ENCODE measurements around the gene RAB34.
A peak's percentile ranks its signal among the peaks of the same experiment; 100 is the strongest.

RAB34 gene, protein sequence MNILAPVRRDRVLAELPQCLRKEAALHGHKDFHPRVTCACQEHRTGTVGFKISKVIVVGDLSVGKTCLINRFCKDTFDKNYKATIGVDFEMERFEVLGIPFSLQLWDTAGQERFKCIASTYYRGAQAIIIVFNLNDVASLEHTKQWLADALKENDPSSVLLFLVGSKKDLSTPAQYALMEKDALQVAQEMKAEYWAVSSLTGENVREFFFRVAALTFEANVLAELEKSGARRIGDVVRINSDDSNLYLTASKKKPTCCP

GRCh38 chr17:28717578-28718332 is at the start of gene RAB34:
TSS of gene RAB34 (minus strand) at chr17:28717868. CDS start at chr17:28717266, 602 bp downstream.
- DNase-seq = peak in 35 of 56 donors; percentile 12 to 70 (median 41)

DNA sequence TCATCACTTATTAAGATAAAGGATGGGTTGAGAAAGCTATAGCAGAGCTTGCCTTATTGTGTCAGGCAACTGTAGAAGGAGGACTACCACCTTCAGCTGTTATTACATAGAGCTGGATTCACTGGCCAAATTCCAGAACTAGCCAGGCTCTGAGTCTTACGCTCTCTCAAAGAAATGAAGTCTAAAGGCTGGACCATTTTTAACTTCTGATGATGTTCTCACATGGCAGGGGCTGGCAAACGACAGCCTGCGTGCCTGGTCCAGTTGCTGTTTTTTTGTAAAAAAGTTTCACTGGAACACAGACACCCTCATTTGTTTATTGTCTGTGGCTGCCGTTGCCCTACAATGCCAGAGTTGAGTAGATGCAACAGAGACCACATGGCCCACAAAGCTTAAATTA is 47.4 kb upstream of the RAB34 start:
- DNase-seq = peak in 3 of 56 donors; percentile 6 to 21 (median 14)

- DNase-seq = peak in 39 of 56 donors; percentile 15 to 88 (median 36)
Measured at GRCh38 chr17:28763804-28764266, 46.2 kb upstream of the RAB34 start.

- peak in 1 of 56 donors; percentile 65 for DNase-seq
Measured at GRCh38 chr17:28763137-28763799, 45.6 kb upstream of the RAB34 start.

GRCh38 chr17:28760601-28761562 is 43.2 kb upstream of the RAB34 start:
- peak in 27 of 56 donors; percentile 7 to 68 (median 34) for DNase-seq

DNA sequence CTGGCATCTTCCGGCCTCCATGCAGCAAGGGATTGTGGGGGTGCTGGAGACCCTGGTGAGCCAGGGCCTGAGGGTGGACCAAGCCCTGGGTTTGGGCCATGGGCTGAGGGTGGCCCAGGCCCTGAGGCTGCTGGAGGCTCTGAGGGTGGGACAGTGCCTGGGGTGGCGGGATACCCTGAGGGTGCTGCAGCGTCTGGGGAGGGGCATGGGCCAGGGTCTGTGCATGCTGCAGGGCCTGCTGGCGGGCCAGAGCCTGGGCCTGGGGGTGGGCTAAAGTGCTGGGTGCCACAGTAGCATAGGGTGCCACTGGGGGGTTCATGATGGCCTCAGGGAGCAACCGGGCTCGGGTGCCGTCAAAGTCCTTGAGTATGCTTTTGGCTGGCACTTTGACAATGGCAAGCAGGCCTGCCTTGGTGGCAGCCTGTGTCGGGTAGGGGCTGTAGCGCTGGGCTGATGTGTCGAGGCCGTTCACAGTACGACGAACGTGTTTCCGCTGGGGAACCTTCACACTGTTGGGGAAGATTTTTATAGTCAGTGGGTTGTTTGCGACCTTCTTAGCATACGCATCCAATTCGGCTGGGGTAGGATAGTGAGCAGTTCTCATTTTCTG is 41.7 kb upstream of the RAB34 start:
- DNase-seq = no peak

DNA sequence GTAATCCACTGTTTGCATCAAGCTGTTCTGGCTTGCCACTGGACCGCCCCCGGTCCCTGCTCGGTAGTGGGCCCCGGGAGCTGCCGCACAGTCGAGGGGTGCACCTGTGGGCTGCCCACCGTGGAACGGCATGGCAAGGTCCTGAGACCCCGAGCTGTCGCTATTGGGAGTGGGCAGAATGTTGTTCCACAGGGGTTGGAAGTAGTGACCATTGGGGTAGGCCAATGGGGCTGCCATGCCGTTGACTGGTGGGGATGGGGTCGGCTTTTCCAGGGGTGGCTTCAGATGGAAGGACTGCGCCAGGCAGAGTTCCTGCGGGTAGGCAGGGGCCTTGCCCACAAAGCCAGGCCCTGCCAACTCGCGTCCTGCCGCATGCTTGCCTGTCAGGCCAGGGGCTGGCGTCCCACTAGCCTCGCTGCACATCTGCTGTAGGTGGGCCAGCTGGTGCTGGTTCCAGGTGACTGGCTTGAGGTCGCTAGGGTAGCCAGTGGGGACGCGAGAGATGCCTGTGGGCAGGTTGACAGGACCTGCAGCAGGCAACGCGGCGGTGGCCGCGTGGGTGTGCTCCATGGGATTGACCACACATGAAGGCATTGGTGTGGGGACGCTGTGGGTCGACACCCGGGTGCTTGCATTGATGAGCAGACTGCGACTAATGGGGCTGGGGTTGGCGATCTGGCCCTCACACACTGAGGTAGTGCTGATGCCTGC is 40.9 kb upstream of the RAB34 start:
- no peak for DNase-seq

DNA sequence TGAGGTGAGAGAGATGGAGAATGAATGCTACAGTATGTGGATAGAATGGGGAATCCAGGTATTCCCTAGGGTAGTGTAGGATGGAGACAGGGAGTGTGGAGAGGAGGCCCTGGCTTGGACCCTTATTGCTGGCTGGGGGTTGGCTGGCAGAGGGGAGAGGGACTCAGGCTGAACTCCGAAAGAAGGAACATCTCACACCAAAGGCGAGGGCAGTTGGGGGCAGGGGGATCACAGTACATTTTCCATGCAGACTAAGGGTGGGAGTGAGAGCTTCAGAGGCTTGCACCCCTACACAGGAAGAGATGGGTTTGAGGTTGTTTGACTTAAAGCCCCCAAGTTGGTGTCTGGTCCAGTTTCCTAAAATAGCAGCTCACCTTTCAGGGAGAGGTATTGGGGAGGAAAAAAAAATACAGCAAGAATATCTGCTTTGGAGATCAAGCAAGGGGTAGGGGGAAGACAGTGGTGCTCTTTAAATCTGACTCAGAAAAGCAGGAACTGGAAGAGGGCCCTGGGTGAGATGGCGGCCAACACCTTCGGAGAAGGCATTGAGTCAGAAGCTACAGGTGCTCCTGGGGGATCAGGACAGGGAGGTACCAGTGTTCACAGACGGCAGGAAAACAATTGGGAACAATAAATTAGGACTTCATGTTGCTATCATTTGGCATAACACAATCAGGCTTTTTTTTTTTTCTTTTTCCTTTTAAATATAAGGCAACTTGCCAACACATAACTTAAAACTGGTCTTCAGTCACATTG is 38.6 kb upstream of the RAB34 start:
- no peak for DNase-seq

DNA sequence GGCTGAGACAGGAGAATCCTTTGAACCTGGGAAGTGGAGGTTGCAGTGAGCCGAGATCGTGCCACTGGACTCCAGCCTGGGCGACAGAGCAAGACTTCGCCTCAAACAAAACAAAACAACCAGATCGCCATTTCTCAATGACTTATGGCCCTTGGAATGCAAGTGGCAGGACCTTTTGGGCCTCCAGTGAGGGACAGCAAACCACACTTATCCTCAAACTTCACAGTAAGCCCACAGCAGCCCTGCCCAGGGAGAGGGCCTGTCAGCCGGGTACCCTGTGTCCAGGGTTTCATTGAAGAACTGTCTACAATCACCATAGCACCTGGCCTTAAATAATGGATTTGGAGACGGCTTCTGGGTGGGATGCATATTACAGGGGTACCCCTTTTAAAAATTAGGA is 37.8 kb upstream of the RAB34 start:
- DNase-seq = no peak

- no peak for DNase-seq
Measured at GRCh38 chr17:28751600-28752366, 34.1 kb upstream of the RAB34 start.

DNA sequence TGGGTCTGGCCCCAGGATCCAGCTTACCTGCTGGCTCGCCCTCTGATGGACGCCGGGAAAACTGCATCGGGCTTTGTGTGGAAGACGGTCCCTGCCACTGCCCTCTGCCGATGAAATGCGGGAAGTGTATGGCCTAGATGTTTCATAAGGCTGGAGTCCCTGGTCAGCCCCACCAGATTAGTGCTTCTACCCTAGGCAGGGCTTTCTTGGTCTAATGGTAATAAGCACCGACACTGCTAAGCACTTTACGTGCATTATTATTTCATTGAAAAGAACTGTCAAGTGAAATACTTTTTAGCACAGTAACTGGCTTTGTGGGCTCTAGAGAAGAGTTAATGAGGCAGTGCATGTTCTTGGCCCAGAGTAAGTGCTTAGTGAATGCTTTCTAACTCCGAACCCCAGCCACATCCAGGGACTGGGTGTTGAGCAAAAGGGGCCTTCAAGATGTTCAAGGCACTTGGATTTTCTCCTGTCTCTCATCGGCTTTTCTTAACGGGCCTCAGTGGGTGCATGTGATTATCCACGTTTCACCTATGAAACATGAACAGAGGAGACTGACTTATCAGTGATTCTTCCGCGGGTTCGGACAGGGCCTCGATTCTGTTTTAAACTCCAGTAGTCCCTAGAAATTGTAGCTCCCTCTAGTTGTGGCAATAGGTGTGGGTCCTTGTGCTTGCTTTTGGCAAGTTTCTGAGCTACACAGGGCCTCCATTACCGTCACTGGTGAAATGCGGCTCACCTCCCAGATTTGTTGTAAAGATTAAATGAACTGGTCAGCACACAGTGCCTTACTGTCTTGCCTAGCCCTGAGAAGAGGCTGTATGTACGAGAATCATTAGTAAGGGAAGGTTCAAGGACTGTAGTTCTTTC is 32.7 kb upstream of the RAB34 start:
- peak; percentile 30 to 97 (median 83) for DNase-seq

- no peak for DNase-seq
Measured at GRCh38 chr17:28749516-28750177, 32.0 kb upstream of the RAB34 start.

- peak in 2 of 56 donors; percentile 17 to 18 for DNase-seq
Measured at GRCh38 chr17:28748852-28749515, 31.3 kb upstream of the RAB34 start.

DNA sequence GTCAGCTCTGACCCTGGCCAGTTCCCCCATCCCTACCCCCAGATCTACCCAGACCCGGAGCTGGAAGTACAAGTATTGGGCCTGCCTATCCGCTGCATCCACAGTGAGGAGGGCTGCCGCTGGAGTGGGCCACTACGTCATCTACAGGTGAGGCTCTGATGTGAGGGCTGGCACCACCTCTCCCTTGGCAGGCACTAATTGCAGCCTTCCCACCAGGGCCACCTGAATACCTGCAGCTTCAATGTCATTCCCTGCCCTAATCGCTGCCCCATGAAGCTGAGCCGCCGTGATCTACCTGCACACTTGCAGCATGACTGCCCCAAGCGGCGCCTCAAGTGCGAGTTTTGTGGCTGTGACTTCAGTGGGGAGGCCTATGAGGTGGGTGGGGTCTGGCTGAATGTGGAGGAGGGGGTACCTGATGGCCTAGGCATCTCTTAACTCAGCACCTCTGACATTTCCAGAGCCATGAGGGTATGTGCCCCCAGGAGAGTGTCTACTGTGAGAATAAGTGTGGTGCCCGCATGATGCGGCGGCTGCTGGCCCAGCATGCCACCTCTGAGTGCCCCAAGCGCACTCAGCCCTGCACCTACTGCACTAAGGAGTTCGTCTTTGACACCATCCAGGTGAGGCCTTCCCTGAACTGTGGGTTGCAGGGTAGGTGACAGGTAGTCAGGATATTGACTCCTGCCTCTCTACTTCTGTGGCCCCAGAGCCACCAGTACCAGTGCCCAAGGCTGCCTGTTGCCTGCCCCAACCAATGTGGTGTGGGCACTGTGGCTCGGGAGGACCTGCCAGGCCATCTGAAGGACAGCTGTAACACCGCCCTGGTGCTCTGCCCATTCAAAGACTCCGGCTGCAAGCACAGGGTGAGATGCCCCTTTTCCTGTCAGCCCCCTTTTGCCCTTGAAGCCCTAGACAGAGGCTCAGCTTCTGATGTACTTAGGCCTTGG is 30.4 kb upstream of the RAB34 start:
- peak in 2 of 56 donors; percentile 7 to 43 for DNase-seq

All from nucleus accumbens (tissue), 56 donors.